Measurements from ENCODE around the gene RNASE2.
"Not testable (repeated sequence)": the region's sequence is repeated elsewhere in the genome, so short reads cannot be mapped to it uniquely, and the experiment has no call there.

RNASE2 gene

DNA sequence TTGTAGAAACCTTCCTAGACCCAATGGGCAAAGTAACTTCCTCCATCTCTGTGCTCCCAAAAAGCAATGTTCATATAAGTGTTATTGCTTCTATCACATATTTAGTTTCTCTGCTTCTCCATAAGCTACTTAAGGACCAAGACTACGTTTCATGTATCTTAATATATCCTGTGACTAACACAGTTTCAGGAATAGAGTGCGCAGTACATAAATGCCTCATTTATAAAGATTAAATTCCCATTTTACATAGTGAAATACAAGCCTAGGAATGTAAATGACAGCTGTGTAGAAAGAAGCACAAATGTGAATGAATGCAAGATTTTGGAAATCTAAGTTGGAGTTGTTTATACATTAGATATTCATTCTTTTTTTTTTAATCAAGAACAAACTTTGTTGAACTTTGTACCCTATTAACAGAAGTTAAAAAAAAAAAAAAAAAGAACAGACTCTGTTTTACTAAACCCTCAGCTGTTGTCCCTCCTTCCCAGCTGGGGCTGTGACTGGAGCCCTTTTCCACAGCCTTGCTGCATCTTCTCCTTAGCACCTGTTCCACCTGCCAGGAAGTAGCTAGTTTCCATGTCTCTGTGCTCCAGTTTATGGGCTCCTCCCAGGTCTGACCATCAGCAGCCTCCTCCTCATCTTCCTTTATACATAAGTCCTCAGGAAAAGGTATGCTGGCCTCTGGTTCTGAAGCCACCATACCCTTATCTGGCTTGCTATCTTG, 27.5 kb downstream of the RNASE2 start:
- DNase-seq (ENCODE audit: low read depth): no peak

DNA sequence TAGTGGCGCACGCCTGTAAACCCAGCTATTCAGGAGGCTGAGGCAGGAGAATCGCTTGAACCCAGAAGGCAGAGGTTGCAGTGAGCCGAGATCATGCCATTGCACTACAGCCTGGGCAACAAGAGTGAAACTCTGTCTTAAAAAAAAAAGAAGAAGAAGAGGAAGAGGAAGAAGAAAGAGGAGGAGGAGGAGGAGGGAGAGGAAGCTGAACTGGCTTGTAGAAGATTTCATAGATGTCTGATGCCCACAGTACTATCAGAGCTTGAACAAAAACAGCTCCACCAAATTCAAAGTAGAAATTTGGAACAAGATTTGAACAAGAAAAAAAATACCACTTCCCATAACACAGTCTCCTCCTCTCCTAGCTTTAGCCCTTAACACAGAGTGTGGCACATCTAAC, 30.4 kb downstream of the RNASE2 start:
- DNase-seq (ENCODE audit: low read depth): not testable (repeated sequence)

DNA sequence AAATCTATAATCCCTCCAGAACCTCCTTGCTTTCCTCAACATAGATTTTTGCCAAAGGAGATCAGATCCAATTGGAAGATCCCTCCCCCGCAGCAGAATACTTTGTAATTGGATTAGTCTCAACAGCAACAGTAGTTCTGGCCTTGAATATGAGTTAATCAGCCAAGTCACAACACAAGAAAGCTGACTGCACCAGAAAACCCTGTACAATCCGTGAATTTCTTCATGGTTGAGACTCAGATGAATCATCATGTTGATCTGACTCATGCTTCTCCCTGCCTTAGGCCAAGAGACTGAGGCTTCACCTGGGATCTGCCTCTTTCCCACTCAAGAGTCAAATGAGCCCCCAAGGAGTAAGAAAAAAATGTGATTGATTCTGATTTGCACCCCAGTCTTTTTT, 31.5 kb downstream of the RNASE2 start:
- DNase-seq (ENCODE audit: low read depth): no peak

DNA sequence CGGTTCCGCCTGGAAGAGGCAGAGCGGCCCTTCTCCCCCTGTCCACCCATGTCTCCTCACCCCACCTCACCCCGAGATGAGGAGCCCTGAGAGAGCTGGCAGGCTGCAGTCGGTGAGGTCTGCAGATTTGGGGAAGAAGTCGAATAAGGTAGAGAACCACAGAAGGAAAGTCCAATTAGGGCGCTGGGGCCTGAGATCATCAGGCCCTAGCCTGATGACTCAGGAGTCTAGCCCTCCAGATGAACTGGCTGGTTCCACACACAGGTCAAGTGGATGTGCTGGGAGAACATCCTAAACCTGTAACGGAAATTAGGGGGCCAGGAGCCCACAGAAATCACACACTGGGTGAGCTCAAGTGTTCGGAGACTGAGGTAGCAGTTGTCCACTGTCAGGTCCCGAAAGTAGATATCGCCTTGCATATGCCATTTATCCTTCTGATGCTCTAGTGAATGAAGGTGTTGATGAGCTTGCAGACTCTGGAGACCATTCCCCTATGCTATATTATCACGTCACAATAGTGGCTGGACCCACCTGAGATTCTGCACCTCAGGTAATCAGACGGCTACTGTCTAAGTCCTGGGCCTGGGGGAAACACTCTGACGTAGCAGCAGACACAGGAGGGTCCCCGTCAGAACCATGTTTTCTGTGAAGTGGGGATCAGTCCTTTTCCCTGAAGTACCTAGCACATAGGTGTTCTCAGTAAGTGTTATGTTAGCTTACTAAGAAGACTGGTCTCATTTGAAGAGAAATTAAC, 33.6 kb downstream of the RNASE2 start:
- no peak for DNase-seq (ENCODE audit: low read depth)

DNA sequence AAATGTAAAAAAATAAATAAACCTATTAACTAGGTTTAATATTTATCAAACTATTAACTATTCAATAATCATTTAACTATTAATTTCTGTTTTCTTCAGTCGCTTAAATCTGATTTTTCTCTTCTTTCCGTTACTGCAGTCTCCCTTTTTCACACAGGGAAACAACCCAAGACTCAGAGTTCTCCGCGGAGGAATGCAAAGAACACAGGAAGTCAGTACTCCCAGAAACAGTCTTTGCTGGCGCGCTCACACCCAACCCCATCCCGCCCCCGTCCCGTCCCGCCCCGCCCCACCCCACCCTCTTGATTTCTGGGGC, 34.1 kb downstream of the RNASE2 start:
- no peak for DNase-seq (ENCODE audit: low read depth)

DNA sequence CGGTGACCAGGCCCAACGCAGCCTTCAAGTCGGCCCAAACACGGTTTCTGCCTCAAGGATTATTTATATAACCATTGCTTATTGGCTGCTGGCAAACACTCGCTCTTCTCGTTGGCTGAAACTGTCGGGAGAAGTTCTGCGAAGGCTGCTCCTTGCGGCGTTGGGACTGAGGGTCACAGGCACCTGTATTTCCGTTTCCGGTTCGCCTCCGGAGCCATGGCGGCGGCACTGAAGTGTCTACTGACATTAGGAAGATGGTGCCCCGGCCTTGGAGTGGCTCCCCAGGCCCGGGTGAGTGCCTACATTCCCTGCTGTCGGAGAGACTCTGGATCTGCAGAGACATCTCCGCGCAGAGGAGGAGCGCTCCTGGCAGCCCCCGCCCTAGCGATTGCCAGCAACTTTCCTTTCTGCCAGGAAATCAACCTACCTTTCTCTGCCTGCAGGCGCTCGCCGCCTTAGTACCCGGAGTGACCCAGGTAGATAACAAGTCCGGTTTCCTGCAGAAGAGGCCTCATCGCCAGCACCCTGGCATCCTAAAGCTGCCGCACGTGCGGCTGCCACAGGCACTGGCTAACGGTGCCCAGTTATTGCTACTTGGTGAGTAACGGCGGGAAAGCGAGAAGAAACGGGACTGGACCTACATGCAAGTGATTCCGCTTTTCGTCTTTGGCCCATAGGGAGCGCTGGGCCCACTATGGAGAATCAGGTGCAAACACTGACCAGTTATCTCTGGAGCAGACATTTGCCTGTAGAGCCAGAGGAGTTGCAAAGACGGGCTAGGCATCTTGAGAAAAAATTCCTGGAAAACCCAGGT, 34.7 kb downstream of the RNASE2 start, which contains the start of gene METTL17:
TSS of gene METTL17 (plus strand) at position 194 of the 814 bp plus-strand sequence. CDS start at position 217, 23 bp downstream.
- DNase-seq (ENCODE audit: low read depth): peak; percentile 77

DNA sequence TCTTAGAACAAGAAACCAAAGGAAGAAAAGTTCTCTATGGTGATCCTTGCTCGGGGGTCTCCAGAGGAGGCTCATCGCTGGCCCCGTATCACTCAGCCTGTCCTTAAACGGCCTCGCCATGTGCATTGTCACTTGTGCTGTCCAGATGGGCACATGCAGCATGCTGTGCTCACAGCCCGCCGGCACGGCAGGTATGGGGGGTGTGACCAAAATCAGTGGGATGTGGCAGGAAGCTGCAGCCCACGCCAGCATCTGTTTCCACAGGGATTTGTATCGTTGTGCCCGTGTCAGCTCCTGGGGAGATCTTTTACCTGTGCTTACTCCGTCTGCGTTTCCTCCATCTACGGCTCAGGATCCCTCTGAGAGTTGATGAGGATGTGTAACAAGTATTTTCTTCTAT, 41.2 kb downstream of the RNASE2 start:
- no peak for DNase-seq (ENCODE audit: low read depth)

DNA sequence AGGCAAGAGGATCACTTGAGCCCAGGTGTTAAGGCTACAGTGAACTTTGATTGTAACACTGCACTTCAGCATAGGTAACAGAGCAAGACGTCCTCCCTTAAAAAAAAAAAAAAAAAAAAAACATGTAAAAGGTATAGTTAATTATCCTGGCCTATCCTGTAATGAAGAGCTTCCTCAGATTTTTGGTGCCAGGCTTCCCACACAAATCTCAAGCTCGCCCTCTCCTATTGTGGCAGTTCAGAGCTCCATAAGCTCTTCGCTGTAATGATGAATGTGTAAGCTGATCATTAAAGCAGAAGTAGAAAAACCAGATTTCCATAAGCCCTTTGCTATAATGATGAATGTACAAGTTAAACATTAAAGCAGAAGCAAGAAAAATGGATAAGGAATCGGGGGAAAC, 41.8 kb downstream of the RNASE2 start:
- no peak for DNase-seq (ENCODE audit: low read depth)

DNA sequence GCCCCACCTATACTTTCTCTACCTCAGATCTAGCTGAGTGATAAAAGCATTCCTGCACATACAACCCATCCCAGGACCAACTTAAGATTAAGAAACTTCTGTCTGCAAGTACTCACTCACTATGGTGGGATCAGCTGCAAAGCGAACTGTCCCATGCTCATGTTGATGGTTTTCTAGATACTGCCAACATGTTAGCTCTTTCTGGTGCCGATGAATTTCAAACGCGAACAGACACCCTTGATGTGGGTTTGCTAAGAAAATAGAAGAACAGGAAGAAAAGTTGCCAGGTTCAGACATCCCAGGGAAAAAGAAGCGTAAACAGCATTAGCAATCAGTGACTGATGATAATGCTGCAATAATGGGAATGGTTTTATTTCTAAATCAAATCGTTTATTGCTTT, 42.3 kb downstream of the RNASE2 start:
- DNase-seq (ENCODE audit: low read depth): no peak

DNA sequence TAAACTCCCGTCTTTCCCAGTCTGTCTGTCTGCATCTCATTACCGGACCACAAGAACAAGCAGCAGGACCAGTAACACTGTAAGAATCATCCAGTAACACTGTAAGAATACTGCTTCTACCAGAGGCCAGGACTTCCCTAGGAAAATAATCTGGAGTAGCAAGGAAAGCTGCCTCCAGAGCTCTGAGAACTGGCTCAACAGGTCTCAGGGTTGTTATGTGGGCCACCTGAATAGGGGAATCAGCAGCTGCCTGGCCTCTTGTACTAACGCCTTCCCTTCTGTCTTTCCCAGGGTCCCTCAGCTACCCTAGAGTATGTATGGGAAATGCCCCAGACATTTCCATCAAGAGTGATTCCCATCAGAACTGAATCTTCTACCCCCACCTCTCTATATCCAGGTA, 42.9 kb downstream of the RNASE2 start:
- no peak for DNase-seq (ENCODE audit: low read depth)

DNA sequence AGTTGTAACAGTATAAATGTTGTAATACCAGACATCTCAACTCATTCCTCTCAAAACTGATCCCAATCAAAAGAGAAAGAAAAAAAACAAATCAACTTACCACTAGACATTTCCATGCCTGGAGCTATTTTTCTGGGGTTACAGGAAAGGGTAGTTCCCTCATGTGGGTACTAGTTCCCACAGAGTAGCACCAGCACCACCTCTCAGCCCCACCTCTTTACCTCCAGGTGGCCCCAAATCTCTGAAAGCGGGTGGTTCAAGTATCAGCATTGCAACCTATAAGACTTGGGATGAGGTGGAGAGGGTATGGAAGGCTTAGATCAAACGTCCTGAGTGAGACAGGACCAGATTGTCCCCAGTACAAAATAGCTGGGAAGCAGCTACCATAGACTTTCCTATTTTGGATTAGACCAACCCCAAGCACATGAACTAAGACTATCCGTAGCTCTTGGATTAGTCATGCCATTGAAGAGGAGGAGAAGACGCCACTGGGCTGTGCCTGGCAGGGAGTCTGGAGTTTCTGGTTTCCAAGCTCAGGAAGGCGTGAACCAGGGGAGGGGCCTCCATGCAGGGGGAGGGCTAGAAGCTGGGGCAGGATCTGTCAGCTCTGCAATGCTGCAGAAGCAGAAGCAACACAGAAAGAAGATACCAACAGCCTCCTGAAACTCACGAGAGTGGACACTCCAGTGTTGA, 43.5 kb downstream of the RNASE2 start, which contains the start of gene SLC39A2:
TSS of gene SLC39A2 (plus strand) at position 620 of the 693 bp plus-strand sequence. CDS start 154 bp downstream, outside the sequence.
- DNase-seq (ENCODE audit: low read depth): no peak

DNA sequence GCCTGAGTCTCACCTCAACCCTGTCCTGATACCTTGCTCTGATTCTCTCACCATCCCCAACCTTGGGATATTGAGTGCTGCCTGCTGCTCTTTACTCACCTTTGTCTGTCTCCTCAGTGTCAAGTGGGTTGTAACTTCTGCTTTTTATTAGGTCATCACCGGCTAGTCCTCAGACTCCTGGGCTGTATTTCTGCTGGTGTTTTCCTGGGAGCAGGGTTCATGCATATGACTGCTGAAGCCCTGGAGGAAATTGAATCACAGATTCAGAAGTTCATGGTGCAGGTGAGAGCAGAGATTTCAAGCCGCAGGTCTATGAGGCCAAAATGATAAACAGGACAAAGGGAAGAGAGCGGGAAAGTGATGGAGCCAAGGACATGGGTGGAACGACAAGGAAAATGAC, 44.3 kb downstream of the RNASE2 start:
- no peak for DNase-seq (ENCODE audit: low read depth)

DNA sequence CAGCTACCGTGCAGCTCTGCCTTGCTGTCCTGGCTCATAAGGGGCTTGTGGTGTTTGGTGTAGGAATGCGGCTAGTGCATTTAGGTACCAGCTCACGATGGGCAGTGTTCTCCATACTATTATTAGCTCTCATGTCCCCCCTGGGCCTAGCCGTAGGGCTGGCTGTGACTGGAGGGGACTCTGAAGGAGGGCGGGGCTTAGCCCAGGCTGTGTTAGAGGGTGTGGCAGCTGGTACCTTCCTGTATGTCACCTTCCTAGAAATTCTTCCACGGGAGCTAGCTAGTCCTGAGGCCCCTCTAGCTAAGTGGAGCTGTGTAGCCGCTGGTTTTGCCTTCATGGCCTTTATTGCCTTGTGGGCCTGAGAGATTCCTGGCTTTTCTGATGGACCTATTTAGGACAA, 45.9 kb downstream of the RNASE2 start:
- no peak for DNase-seq (ENCODE audit: low read depth)

DNA sequence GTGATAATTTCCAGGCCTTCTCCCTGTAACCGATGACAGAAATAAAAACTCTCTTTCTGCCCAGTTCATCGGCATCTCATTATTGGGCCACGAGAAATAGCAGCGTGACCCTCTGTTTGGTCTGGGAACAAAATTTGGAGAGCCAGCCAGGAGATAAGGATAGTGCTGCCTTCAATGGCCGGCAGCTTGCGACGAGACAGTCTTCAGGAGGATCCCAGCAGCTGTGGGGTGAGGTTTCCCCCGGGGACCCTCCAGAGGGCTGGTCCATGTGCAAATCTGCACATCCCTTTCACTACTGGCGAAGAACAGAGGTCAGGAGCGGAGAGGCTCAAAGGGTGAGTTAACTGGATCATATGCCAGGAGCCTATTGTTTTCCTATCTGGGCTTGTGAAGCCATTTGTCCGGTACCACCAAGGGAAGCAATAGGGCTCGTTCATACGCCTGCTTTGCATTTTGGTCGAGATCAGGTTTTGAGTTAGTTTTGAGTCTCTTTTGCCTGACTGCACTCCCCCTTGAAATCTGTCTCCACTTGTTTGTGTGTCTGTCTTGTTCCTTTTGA, 48.6 kb downstream of the RNASE2 start:
- DNase-seq (ENCODE audit: low read depth): no peak
